Measurements from ENCODE around the gene HOXA9.

HOXA9 gene

GRCh38 chr7:27151931-27152815, 13.2 kb downstream of the HOXA9 start, which contains the start of gene HOXA3:
TSS of gene HOXA3 (minus strand) at chr7:27152583. CDS start at chr7:27110640, 41,943 bp downstream.
- DNase-seq: peak; percentile 42

- peak; percentile 76 for DNase-seq
These were observed 13.9 kb downstream of the HOXA9 start for GRCh38 chr7:27151341-27151930.

- DNase-seq: peak; percentile 81
These were observed 14.6 kb downstream of the HOXA9 start for GRCh38 chr7:27150568-27151340.

- peak; percentile 72 for DNase-seq
These were observed 15.3 kb downstream of the HOXA9 start for GRCh38 chr7:27149842-27150567.

GRCh38 chr7:27148756-27149641, 16.3 kb downstream of the HOXA9 start:
- peak; percentile 64 for DNase-seq

GRCh38 chr7:27148031-27148755, 17.1 kb downstream of the HOXA9 start:
- DNase-seq: peak; percentile 35

- DNase-seq: peak; percentile 60
These were observed 17.9 kb downstream of the HOXA9 start, which contains the start of gene HOXA6 for GRCh38 chr7:27147199-27148030. TSS of gene HOXA6 (minus strand) at chr7:27147774. CDS start at chr7:27147749, 25 bp downstream.

- DNase-seq: no peak
These were observed 18.7 kb downstream of the HOXA9 start for GRCh38 chr7:27146491-27147198.

- no peak for DNase-seq
These were observed 19.4 kb downstream of the HOXA9 start for GRCh38 chr7:27145914-27146412.

GRCh38 chr7:27145165-27145913, 20.0 kb downstream of the HOXA9 start:
- no peak for DNase-seq

- no peak for DNase-seq
These were observed 20.6 kb downstream of the HOXA9 start for GRCh38 chr7:27144781-27145164.

GRCh38 chr7:27143950-27144780, 21.2 kb downstream of the HOXA9 start:
- no peak for DNase-seq

GRCh38 chr7:27143023-27143949, 22.1 kb downstream of the HOXA9 start, which contains the start of gene HOXA5:
TSS of gene HOXA5 (minus strand) at chr7:27143681. CDS start at chr7:27143607, 74 bp downstream.
- DNase-seq: peak; percentile 65

GRCh38 chr7:27142580-27143022, 22.7 kb downstream of the HOXA9 start:
- DNase-seq: no peak

- no peak for DNase-seq
These were observed 23.3 kb downstream of the HOXA9 start for GRCh38 chr7:27141923-27142579.
